ENCODE measurements around the gene TRIM71. TPM values are rescaled to one million over a fixed set of nuclear protein-coding genes. Genes with fewer than 3 reads are reported as not detected.

The TRIM71 gene
- total and polyA plus RNA-seq, 2 of the 13 experiments (the other 11 are each of a cell fraction or from before 2014, with no cell fraction given), result 21.7 to 76.9 TPM

GRCh38 chr3:32877598-32877997, 59.8 kb downstream of the TRIM71 start:
- intact Hi-C loops (cut with micrococcal nuclease; ENCODE audit: unreplicated experiment) (no loop called here), in situ Hi-C loops (cut with HindIII; ENCODE audit: extremely low pct_ligation_motif_present, low pct_unique_long_range_greater_than_20kb) (no loop called here)
- no peak for FAIRE-seq

GRCh38 chr3:32880225-32880624, 62.4 kb downstream of the TRIM71 start:
- ATAC-seq (no peak), FAIRE-seq (no peak), DNase-seq (ENCODE audit: low spot score) (no peak)
- H3K4me3 ChIP-seq (replicated peaks in 1 of 3; ENCODE audit: insufficient read depth in 1 of 3, low read depth in 2 of 3, low read length in 3 of 3), result no peak overlapping the region
- peaks cover 99% of the 10 kb centered on the region for H4K20me1 ChIP-seq (ENCODE audit: insufficient read depth, low read length)
- H3K36me3 ChIP-seq (replicated peaks in 1 of 2; ENCODE audit: control insufficient read depth in 1 of 2, insufficient read depth in 2 of 2, low read length in 2 of 2), result peaks cover 43 to 79% of the 10 kb centered on the region in 2 experiments
- H3K27me3 ChIP-seq (ENCODE audit: control insufficient read depth in 1 of 2, insufficient read depth in 2 of 2, low read length in 2 of 2), result no peaks in the 10 kb centered on the region
- no peak overlapping the region for H3K27ac ChIP-seq (ENCODE audit: extremely low read length, insufficient read depth, low read length)
- POLR2A ChIA-PET, result no interaction called here
- no peak overlapping the region for H3K4me2 ChIP-seq (ENCODE audit: low read depth, low read length)
- H3K79me2 ChIP-seq (ENCODE audit: insufficient read depth, low read length), result peaks cover 98% of the 10 kb centered on the region
- WGBS (ENCODE audit: low lambda C conversion rate), result 94% methylated on average over 1 of the region's 1 CpG
- CTCF ChIA-PET (ENCODE audit: low intra/inter-chr PET ratio, low total read pairs), result no interaction called here
- H2AFZ ChIP-seq (ENCODE audit: low read length), result no peak overlapping the region
- in situ Hi-C loops (cut with HindIII; ENCODE audit: extremely low pct_ligation_motif_present, low pct_unique_long_range_greater_than_20kb) (loop anchor here (10.0 kb wide), 1 partner anchor 55 kb away; no protein-coding TSS in a partner anchor), intact Hi-C loops (cut with micrococcal nuclease; ENCODE audit: unreplicated experiment) (no loop called here)
- no peak overlapping the region for H3K9ac ChIP-seq (ENCODE audit: insufficient read depth, low read depth, low read length)
- no TSS peak for BruUV-seq (replicated peaks)
- no peak for TF ChIP-seq STAT5B (CRISPR knock-in tag; IDR thresholded peaks at IDR 0.05)
- no peak for TF ChIP-seq BCLAF1 (IDR thresholded peaks at IDR 0.05)
- TF ChIP-seq REST (IDR thresholded peaks at IDR 0.05; ENCODE audit: borderline replicate concordance in 1 of 2, low read depth in 1 of 2, low read length in 2 of 2), result no peak
- peak; percentile 92 for TF ChIP-seq RBM22 (optimal IDR thresholded peaks at IDR 0.05; ENCODE audit: low read length)
- TF ChIP-seq PCBP2 (optimal IDR thresholded peaks at IDR 0.05; ENCODE audit: low read depth, low read length, poor library complexity, severe bottlenecking), result no peak
- no peaks in the 10 kb centered on the region for H3K9me3 ChIP-seq (ENCODE audit: low read length)
- H3K4me1 ChIP-seq (ENCODE audit: insufficient read depth, low read length), result peaks cover 70% of the 10 kb centered on the region

More at GRCh38 chr3:32877598-32877997, 59.8 kb downstream of the TRIM71 start:
- Histone ChIP-seq H3K4me1 (ENCODE audit: insufficient read depth, low read length) (peaks cover 46% of the 10 kb centered on the region), H3K27me3 (ENCODE audit: control insufficient read depth in 1 of 2, insufficient read depth in 2 of 2, low read length in 2 of 2) (no peaks in the 10 kb centered on the region), H3K4me2 (ENCODE audit: low read depth, low read length) (no peak overlapping the region), H3K4me3 (replicated peaks in 1 of 3; ENCODE audit: insufficient read depth in 1 of 3, low read depth in 2 of 3, low read length in 3 of 3) (no peak overlapping the region), H3K9ac (ENCODE audit: insufficient read depth, low read depth, low read length) (no peak overlapping the region), H3K27ac (ENCODE audit: extremely low read length, insufficient read depth, low read length) (no peak overlapping the region), H3K36me3 (replicated peaks in 1 of 2; ENCODE audit: control insufficient read depth in 1 of 2, insufficient read depth in 2 of 2, low read length in 2 of 2) (peaks cover 39 to 76% of the 10 kb centered on the region in 2 experiments), H3K9me3 (ENCODE audit: low read length) (no peaks in the 10 kb centered on the region), H3K79me2 (ENCODE audit: insufficient read depth, low read length) (peaks cover 97% of the 10 kb centered on the region), H2AFZ (ENCODE audit: low read length) (no peak overlapping the region), H4K20me1 (ENCODE audit: insufficient read depth, low read length) (peaks cover 96% of the 10 kb centered on the region)
- ATAC-seq (no peak), DNase-seq (ENCODE audit: low spot score) (no peak)
- POLR2A ChIA-PET, result no interaction called here
- TF ChIP-seq ZNF549 (CRISPR knock-in tag; IDR thresholded peaks at IDR 0.05) (no peak), ELK4 (CRISPR knock-in tag; IDR thresholded peaks at IDR 0.05; ENCODE audit: borderline replicate concordance) (no peak), RBM22 (optimal IDR thresholded peaks at IDR 0.05; ENCODE audit: low read length) (peak; percentile 93)
- BruUV-seq (replicated peaks), result no TSS peak
- CTCF ChIA-PET (ENCODE audit: low intra/inter-chr PET ratio, low total read pairs), result no interaction called here
- 90% methylated on average over 2 of the region's 2 CpGs for WGBS (ENCODE audit: low lambda C conversion rate)

Measured in HepG2 (cell line).